HCT116 (cell line): ENCODE measurements around the gene SH2D3C. TPM values are rescaled to one million over a fixed set of nuclear protein-coding genes. Genes with fewer than 3 reads are reported as not detected.

Experiments
- ATAC-seq: fragments of 200-7000 bp; cut with Tn5 transposase; 2 replicates; pipeline ENCODE4 v1.9.1; 2020; ENCODE audit warnings: mild to moderate bottlenecking, moderate library complexity
- BruUV-seq: library from RNA; stranded (reverse); fragments of 400-500 nt; replicated peaks from 2 replicates; lab custom pipeline; 2021; lab: Mats Ljungman, UMichigan
- CTCF ChIA-PET: fragments of 300-600 bp; sonication (Branson Sonifier 250); formaldehyde crosslinking; loops from one replicate; lab custom pipeline; 2021; ENCODE audit warnings: antibody characterized with exemption; lab: Charles Lee
- POLR2A ChIA-PET: fragments of 300-600, 350-600 bp; sonication (Branson Sonifier 250); formaldehyde crosslinking; loops from one replicate; lab custom pipeline; 2021; ENCODE audit warnings: antibody characterized with exemption; lab: Charles Lee
- RAD21 ChIA-PET, 2 experiments: fragments of 300-600 bp; sonication (Branson Sonifier 250); formaldehyde crosslinking; loops; one replicate each; lab custom pipeline; 2023; ENCODE audit warnings: low total read pairs in 2 of 2; ENCODE audit not compliant: uncharacterized antibody in 2 of 2, unreplicated experiment in 2 of 2, low non-redundant PET in 1 of 2; lab: Charles Lee
- DNase-seq: peaks from one replicate; pipeline ENCODE4 v3.0.0-alpha.2; 2010; ENCODE audit warnings: low read depth, low spot score
- H2AFZ ChIP-seq: fragments of 200-600 bp; shearing (Covaris generic), sonication (generic); 2 replicates; pipeline ENCODE4 v1.6.1; 2017; ENCODE audit warnings: low read depth, mixed run types, mixed read lengths, antibody characterized with exemption, low read length; ENCODE audit not compliant: poor library complexity, severe bottlenecking
- H3K27ac ChIP-seq: 2 replicates; pipeline ENCODE4 v1.5.1; 2012; ENCODE audit warnings: low read depth, low read length
- H3K27me3 ChIP-seq: fragments of 200-600 bp; sonication (generic); 2 replicates; pipeline ENCODE4 v1.6.1; 2016; ENCODE audit warnings: mixed run types, low read length, mixed read lengths; ENCODE audit not compliant: insufficient read depth
- H3K36me3 ChIP-seq, 2 experiments: fragments of 200-500 bp in 1 of 2; fragments of 200-600 bp in 1 of 2; sonication (Bioruptor generic) in 1 of 2; sonication (generic) in 1 of 2; 2 replicates each; pipeline versions ENCODE4 v1.5.1 to v1.6.1; 2014 to 2016; ENCODE audit warnings: low read length in 2 of 2, inconsistent platforms in 1 of 2, mixed read lengths in 1 of 2, mixed run types in 1 of 2; ENCODE audit not compliant: insufficient read depth in 2 of 2, control insufficient read depth in 1 of 2
- H3K4me1 ChIP-seq, 2 experiments: fragments of 200-600 bp in 1 of 2; sonication (generic) in 1 of 2; 2 replicates each; pipeline versions ENCODE4 v1.5.1 to v1.6.1; 2012 to 2017; ENCODE audit warnings: low read length in 2 of 2, inconsistent platforms in 1 of 2, mild to moderate bottlenecking in 1 of 2, mixed read lengths in 1 of 2, mixed run types in 1 of 2, moderate library complexity in 1 of 2; ENCODE audit not compliant: insufficient read depth in 2 of 2, control insufficient read depth in 1 of 2
- H3K4me2 ChIP-seq: fragments of 200-600 bp; sonication (generic); 2 replicates; pipeline ENCODE4 v1.6.1; 2017; ENCODE audit warnings: mixed run types, low read length, mixed read lengths
- H3K4me3 ChIP-seq, 2 experiments: fragments of 200-600 bp in 1 of 2; sonication (generic) in 1 of 2; replicated peaks in 1 of 2; 2 replicates each; pipeline ENCODE4 v1.5.1; 2011 to 2016; ENCODE audit warnings: low read length in 2 of 2, control low read depth in 1 of 2, low read depth in 1 of 2, mild to moderate bottlenecking in 1 of 2, mixed read lengths in 1 of 2, mixed run types in 1 of 2
- H3K79me2 ChIP-seq: fragments of 200-600 bp; sonication (generic); 2 replicates; pipeline ENCODE4 v1.6.1; 2017; ENCODE audit warnings: mild to moderate bottlenecking, mixed run types, low read length, moderate library complexity, mixed read lengths; ENCODE audit not compliant: insufficient read depth
- H3K9ac ChIP-seq: fragments of 200-600 bp; sonication (generic); 2 replicates; pipeline ENCODE4 v1.6.1; 2016; ENCODE audit warnings: low read length, mixed read lengths
- H3K9me2 ChIP-seq: fragments of 200-600 bp; sonication (generic), shearing (Covaris generic); 2 replicates; pipeline ENCODE4 v1.6.1; 2017; ENCODE audit warnings: mixed run types, mild to moderate bottlenecking, moderate library complexity; ENCODE audit not compliant: insufficient read depth
- H3K9me3 ChIP-seq, 2 experiments: fragments of 200-500 bp in 1 of 2; fragments of 200-600 bp in 1 of 2; sonication (Bioruptor generic) in 1 of 2; sonication (generic) in 1 of 2; 2 replicates each; pipeline ENCODE4 v1.6.1; 2014 to 2017; ENCODE audit warnings: low read length in 2 of 2, mixed read lengths in 2 of 2, inconsistent platforms in 1 of 2, low read depth in 1 of 2, mild to moderate bottlenecking in 1 of 2, mixed run types in 1 of 2, moderate library complexity in 1 of 2; ENCODE audit not compliant: control insufficient read depth in 1 of 2, insufficient read depth in 1 of 2
- H4K20me1 ChIP-seq: fragments of 200-600 bp; sonication (generic), shearing (Covaris generic); 2 replicates; pipeline ENCODE4 v1.6.1; 2017; ENCODE audit warnings: mixed run types, mild to moderate bottlenecking, moderate library complexity; ENCODE audit not compliant: insufficient read depth
- ATF3 ChIP-seq: IDR thresholded peaks from 2 replicates; pipeline ENCODE4 v1.6.1; 2012
- CBX3 ChIP-seq: IDR thresholded peaks from 2 replicates; pipeline ENCODE4 v1.6.1; 2012; ENCODE audit warnings: low read depth
- CEBPB ChIP-seq: IDR thresholded peaks from 2 replicates; pipeline ENCODE4 v1.6.1; 2012; ENCODE audit warnings: low read depth
- EGR1 ChIP-seq: IDR thresholded peaks from 2 replicates; pipeline ENCODE4 v1.6.1; 2012; ENCODE audit warnings: low read depth
- ELF1 ChIP-seq: IDR thresholded peaks from 2 replicates; pipeline ENCODE4 v1.6.1; 2012; ENCODE audit warnings: low read depth, borderline replicate concordance
- EZH2phosphoT487 ChIP-seq: fragments of 200-600 bp; IDR thresholded peaks from 2 replicates; pipeline ENCODE4 v1.6.1; 2018; ENCODE audit warnings: antibody characterized with exemption, borderline replicate concordance
- FOSL1 ChIP-seq: IDR thresholded peaks from 2 replicates; pipeline ENCODE4 v1.6.1; 2012; ENCODE audit warnings: low read depth
- JUND ChIP-seq: IDR thresholded peaks from 2 replicates; pipeline ENCODE4 v1.6.1; 2012
- MAX ChIP-seq: IDR thresholded peaks from 2 replicates; pipeline ENCODE4 v1.6.1; 2012
- POLR2A ChIP-seq: IDR thresholded peaks from 2 replicates; pipeline ENCODE4 v1.7.0; 2011; ENCODE audit warnings: borderline replicate concordance; ENCODE audit not compliant: insufficient read depth, insufficient read length; ENCODE audit errors: extremely low read depth
- SIN3A ChIP-seq: IDR thresholded peaks from 2 replicates; pipeline ENCODE4 v1.6.1; 2012; ENCODE audit warnings: low read depth
- SP1 ChIP-seq: IDR thresholded peaks from 2 replicates; pipeline ENCODE4 v1.6.1; 2012; ENCODE audit warnings: low read depth
- TCF7L2 ChIP-seq: IDR thresholded peaks from 2 replicates; pipeline ENCODE4 v1.7.0; 2011; ENCODE audit warnings: borderline replicate concordance, inconsistent platforms; ENCODE audit not compliant: insufficient read depth, insufficient read length; ENCODE audit errors: extremely low read depth
- ZFX ChIP-seq: fragments of 450-650 bp; IDR thresholded peaks from 2 replicates; pipeline ENCODE4 v1.6.1; 2017
- ZNF274 ChIP-seq: fragments of 200-500 bp; sonication (Bioruptor generic); IDR thresholded peaks from 2 replicates; pipeline ENCODE4 v1.6.1; 2014; ENCODE audit warnings: mild to moderate bottlenecking, low read depth, low read length, inconsistent platforms
- intact Hi-C: fragments of 100-400 bp; cut with micrococcal nuclease; formaldehyde crosslinking; loops from 2 replicates; pipeline ENCODE4 v1.10.0; 2022
- total RNA-seq: library from RNA; stranded (reverse); gene quantifications from one replicate; pipeline ENCODE4 v1.2.1, GENCODE V29; 2021; ENCODE audit not compliant: unreplicated experiment
- TF ChIP-seq, protein P1 (sequence below): IDR thresholded peaks from 2 replicates; pipeline ENCODE4 v1.6.1; 2012; ENCODE audit warnings: low read depth

SH2D3C gene
- total RNA-seq, 1 experiment from 2014 or later: 1.3 TPM

DNA sequence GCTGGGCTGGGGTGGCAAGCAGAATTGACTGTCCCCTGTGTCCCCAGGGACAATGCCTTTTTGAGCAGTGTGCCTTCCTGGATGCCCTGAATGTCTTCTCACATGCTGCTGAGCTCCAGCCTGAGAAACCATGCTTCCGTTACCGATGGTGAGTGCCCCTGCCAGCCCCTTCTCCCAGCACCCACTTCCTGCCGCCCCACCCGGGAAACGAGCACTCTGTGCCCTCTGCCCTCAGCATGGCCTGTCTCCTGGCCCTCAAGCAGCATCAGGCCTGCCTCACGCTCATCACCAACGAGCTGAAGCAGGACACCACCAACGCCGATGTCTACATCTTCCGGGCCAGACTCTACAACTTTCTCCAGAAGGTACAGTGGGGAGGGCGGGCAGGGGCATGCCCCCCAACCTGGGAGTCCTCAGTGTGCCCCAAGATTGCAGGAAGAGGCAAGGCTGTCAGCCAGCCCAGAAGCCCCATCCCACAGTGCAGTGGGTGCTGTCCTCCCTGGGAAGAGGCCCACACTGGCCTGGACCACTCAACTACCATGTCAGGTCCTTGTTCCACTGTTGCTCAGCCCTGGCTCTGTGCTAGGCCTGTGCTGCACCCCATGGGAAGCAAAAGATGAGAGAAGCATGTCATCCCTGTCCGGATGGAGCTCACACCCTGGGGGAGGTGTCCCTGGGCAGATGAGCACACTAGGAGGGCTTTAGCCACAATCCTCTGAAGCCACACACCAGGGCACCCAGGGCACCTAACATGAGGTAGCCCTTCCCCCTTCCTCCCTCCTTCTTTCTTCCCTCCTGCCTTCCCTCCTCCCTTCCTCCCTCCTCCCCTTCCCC lies 58.2 kb downstream of the SH2D3C start:
- no peaks in the 10 kb centered on the region for H3K36me3 ChIP-seq
- 0 out of 2 replicates have a peak overlapping the region, but pooled peaks have one; percentile 93 for H3K27ac ChIP-seq
- no peaks in the 10 kb centered on the region for H3K9me2 ChIP-seq
- BruUV-seq: no TSS peak
- no peak overlapping the region for H3K9ac ChIP-seq
- H3K79me2 ChIP-seq: no peaks in the 10 kb centered on the region
- no peak overlapping the region for H3K4me3 ChIP-seq
- ChIA-PET RAD21 (no interaction called here), POLR2A (interaction anchor here (0.6 kb wide), 1 partner anchor 318 kb away, joined by 3 read pairs; no protein-coding TSS in a partner anchor), CTCF (interaction anchor here (1.0 kb wide), 1 partner anchor 15 kb away, joined by 3 read pairs; the partner anchor contains the start of gene TOR2A)
- no peaks in the 10 kb centered on the region for H3K9me3 ChIP-seq
- DNase-seq: no peak
- TF ChIP-seq, protein P1, sequence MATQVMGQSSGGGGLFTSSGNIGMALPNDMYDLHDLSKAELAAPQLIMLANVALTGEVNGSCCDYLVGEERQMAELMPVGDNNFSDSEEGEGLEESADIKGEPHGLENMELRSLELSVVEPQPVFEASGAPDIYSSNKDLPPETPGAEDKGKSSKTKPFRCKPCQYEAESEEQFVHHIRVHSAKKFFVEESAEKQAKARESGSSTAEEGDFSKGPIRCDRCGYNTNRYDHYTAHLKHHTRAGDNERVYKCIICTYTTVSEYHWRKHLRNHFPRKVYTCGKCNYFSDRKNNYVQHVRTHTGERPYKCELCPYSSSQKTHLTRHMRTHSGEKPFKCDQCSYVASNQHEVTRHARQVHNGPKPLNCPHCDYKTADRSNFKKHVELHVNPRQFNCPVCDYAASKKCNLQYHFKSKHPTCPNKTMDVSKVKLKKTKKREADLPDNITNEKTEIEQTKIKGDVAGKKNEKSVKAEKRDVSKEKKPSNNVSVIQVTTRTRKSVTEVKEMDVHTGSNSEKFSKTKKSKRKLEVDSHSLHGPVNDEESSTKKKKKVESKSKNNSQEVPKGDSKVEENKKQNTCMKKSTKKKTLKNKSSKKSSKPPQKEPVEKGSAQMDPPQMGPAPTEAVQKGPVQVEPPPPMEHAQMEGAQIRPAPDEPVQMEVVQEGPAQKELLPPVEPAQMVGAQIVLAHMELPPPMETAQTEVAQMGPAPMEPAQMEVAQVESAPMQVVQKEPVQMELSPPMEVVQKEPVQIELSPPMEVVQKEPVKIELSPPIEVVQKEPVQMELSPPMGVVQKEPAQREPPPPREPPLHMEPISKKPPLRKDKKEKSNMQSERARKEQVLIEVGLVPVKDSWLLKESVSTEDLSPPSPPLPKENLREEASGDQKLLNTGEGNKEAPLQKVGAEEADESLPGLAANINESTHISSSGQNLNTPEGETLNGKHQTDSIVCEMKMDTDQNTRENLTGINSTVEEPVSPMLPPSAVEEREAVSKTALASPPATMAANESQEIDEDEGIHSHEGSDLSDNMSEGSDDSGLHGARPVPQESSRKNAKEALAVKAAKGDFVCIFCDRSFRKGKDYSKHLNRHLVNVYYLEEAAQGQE: no peak
- peaks cover 48 to 61% of the 10 kb centered on the region in 2 experiments for H3K4me1 ChIP-seq
- intact Hi-C loops: loop anchor here (5.0 kb wide), 2 partner anchors 108 to 198 kb away; partner anchors contain the start of gene STXBP1
- peak overlapping the region; percentile 86 for H3K4me2 ChIP-seq
- ATAC-seq: no peak
- H3K27me3 ChIP-seq: no peaks in the 10 kb centered on the region
- H4K20me1 ChIP-seq: no peaks in the 10 kb centered on the region
- no peak overlapping the region for H2AFZ ChIP-seq

GRCh38 chr9:127717766-127718165 lies 60.7 kb downstream of the SH2D3C start:
- Histone ChIP-seq H3K79me2 (peaks cover 13% of the 10 kb centered on the region), H3K4me1 (peaks cover 31 to 44% of the 10 kb centered on the region in 2 experiments), H2AFZ (no peak overlapping the region), H3K9me3 (no peaks in the 10 kb centered on the region), H4K20me1 (no peaks in the 10 kb centered on the region), H3K27ac (no peak overlapping the region), H3K4me3 (no peak overlapping the region), H3K27me3 (no peaks in the 10 kb centered on the region), H3K9ac (no peak overlapping the region), H3K9me2 (no peaks in the 10 kb centered on the region)
- intact Hi-C loops: no loop called here
- CTCF ChIA-PET: no interaction called here
- RAD21 ChIA-PET: no interaction called here
- POLR2A ChIA-PET: no interaction called here
- BruUV-seq: no TSS peak
- TF ChIP-seq FOSL1 (no peak), ZFX (no peak), ELF1 (no peak), ZNF274 (no peak), JUND (no peak), EGR1 (no peak), EZH2phosphoT487 (no peak), TCF7L2 (no peak), SP1 (no peak), POLR2A (no peak), ATF3 (no peak), CEBPB (no peak), CBX3 (no peak), SIN3A (no peak), MAX (no peak)
- TF ChIP-seq, all 23 proteins: peak for 0
- no peaks in the 10 kb centered on the region for H3K36me3 ChIP-seq
- DNase-seq (no peak), ATAC-seq (no peak)
- H3K4me2 ChIP-seq: no peak overlapping the region
